ENCODE results near the gene RASGRP2.
A peak's percentile ranks its signal among the peaks of the same experiment; 100 is the strongest.

Gene RASGRP2

GRCh38 chr11:64694821-64695365, 49.0 kb downstream of the RASGRP2 start:
- DNase-seq (ENCODE audit: low spot score) = no peak

GRCh38 chr11:64694026-64694755, 49.8 kb downstream of the RASGRP2 start:
- DNase-seq (ENCODE audit: low spot score) = no peak

GRCh38 chr11:64692764-64693331, 51.1 kb downstream of the RASGRP2 start:
- no peak for DNase-seq (ENCODE audit: low spot score)

GRCh38 chr11:64691543-64691942, 52.4 kb downstream of the RASGRP2 start:
- DNase-seq (ENCODE audit: low spot score) = no peak

GRCh38 chr11:64690235-64690634, 53.7 kb downstream of the RASGRP2 start:
- no peak for DNase-seq (ENCODE audit: low spot score)

- DNase-seq (ENCODE audit: low spot score) = peak; percentile 92
Observed at GRCh38 chr11:64688534-64688982, 55.4 kb downstream of the RASGRP2 start.

GRCh38 chr11:64687643-64688533, 56.1 kb downstream of the RASGRP2 start:
- DNase-seq (ENCODE audit: low spot score) = no peak

GRCh38 chr11:64687204-64687603, 56.7 kb downstream of the RASGRP2 start:
- DNase-seq (ENCODE audit: low spot score) = no peak

GRCh38 chr11:64686466-64687170, 57.3 kb downstream of the RASGRP2 start:
- no peak for DNase-seq (ENCODE audit: low spot score)

GRCh38 chr11:64685536-64685935, 58.4 kb downstream of the RASGRP2 start:
- no peak for DNase-seq (ENCODE audit: low spot score)

GRCh38 chr11:64684357-64684756, 59.6 kb downstream of the RASGRP2 start:
- no peak for DNase-seq (ENCODE audit: low spot score)

GRCh38 chr11:64681171-64681570, 62.8 kb downstream of the RASGRP2 start:
- DNase-seq (ENCODE audit: low spot score) = no peak

- no peak for DNase-seq (ENCODE audit: low spot score)
Observed at GRCh38 chr11:64679846-64680245, 64.1 kb downstream of the RASGRP2 start.

- no peak for DNase-seq (ENCODE audit: low spot score)
Observed at GRCh38 chr11:64677441-64678023, 66.4 kb downstream of the RASGRP2 start.
